ENCODE data around the gene MKLN1.
"Not testable (repeated sequence)": the region's sequence is repeated elsewhere in the genome, so short reads cannot be mapped to it uniquely, and the experiment has no call there.

MKLN1 gene

DNA sequence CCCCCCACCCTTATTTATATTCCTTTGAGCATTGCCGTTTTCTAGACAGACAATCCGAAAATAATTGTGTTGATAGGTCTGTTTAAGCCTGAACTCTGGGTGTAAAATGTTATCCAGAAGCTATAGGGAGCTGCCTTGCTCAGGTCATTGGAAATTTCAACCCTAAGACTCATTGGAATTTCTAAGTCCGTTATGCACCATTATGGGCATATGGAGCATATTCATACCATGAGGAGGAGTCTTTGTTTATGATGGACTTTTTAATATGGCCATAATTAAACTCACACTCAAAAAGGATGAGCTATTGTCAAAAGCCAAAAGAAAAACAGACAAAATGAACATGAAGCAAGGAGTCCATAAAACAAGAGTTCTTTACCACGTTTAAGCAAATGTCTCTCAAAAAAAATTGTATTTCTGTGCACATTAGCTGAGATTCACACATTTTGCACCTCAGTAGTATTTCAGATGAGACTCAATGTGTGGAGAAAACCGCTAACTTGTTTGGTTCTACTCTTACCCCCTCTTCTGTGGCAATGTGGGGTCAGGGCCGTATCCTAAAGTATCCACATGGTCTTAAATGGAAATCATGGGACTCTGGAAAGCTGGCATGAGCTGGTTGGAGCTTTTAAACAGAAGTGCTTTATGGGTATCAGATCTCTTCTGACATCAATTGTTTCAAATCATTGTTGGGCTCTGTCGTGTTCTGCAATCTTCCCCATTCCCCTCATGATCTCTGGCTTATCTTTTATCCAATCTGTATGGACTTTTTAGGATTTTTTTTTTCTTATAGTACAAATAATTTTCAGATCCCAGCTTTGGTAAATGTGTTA lies 168.2 kb downstream of the MKLN1 start:
- FAIRE-seq = no peak
- no peak for DNase-seq (ENCODE audit: insufficient read length, low spot score)

GRCh38 chr7:131497454-131497853 lies 169.8 kb downstream of the MKLN1 start:
- FAIRE-seq (no peak), DNase-seq (ENCODE audit: insufficient read length, low spot score) (no peak)

DNA sequence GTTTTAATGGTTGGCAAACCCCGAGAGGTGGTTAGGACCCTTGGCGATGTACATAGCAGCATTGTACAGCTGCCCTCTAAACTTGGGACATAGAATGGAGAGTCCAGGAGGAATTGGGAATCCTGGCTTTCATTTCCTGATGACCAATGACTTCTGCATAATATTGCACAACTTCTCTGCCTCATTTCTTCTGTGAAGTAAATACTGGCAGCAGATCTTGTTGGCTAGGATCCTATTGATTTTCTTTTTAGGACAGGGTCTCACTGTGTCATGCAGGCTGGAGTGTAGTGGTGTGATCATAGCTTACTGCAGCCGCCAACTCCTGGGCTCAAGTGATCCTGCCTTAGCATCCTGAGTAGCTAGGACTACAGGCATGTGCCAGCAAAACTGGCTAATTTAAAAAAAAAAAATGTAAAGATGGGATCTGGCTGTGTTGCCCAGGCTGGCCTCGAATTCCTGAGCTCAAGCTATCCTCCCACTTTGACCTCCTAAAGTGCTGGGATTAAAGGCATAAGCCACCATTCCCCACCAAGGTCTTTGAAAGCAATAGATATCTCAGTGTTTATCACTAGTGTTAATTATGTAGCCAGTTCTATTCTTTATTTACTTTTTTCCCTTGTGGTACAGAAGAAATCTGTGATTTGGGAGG lies 170.7 kb downstream of the MKLN1 start:
- no peak for FAIRE-seq
- DNase-seq (ENCODE audit: insufficient read length, low spot score) = no peak

- FAIRE-seq = no peak
- no peak for DNase-seq (ENCODE audit: insufficient read length, low spot score)
Measured at GRCh38 chr7:131499801-131500200, 172.1 kb downstream of the MKLN1 start.

DNA sequence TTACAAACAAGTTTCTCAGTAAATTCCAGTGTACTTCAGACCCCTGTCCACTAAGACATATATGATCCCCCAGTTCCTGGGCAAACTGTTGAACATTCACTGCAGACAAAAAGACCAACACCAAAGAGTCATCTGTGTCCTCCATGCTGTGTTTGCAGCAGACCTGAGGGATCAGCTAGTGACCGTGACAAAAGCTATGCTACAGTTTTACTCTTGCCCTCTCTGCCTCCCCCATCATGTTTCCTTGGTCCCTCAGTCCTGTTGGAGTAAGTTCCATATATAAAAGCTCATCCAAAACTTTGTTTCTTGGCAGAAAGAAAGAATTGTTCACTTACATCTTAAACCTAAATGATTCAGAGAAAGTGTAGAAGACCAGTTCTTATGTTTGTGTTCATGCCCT lies 172.7 kb downstream of the MKLN1 start:
- no peak for FAIRE-seq

GRCh38 chr7:131501422-131501821 lies 173.7 kb downstream of the MKLN1 start:
- DNase-seq (ENCODE audit: insufficient read length, low spot score) (no peak), FAIRE-seq (no peak)

More for the DNA sequence above, 172.7 kb downstream of the MKLN1 start:
- no peak for DNase-seq (ENCODE audit: insufficient read length, low spot score)

GRCh38 chr7:131501930-131502685 lies 174.4 kb downstream of the MKLN1 start:
- no peak for FAIRE-seq
- DNase-seq (ENCODE audit: insufficient read length, low spot score) = no peak

DNA sequence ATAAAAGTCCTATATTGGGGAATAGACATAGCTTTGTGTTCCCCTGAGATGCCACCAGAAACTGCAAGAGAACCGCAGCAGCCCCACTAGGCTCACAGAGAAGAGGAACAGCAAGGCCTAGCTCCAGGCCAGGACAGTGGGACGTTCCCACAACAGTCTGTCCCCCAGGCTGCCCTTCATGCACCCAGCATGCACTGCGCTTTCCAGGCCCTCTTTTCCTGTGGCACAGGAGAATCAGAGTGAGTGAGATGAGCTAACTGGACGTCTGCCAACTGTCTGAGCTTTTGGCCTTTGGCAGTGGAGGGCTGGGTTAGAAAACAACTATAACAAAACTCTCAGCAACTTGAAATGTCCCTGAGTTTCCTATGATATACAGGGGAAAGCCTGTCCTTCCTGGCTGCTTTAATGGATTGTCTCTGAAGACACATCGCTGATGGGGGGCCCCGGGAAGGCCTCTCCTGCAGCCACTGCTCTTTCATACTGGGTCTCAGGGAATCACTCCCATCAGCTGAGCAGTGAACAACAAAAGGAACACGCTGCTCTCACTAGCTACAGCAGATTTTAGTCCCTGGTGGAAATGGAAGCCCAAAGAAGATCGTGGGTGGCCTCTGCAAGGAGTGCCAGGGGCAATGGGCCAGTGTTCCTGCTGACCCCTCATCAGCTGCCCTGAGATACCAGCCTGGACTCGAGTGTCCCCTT lies 175.3 kb downstream of the MKLN1 start:
- FAIRE-seq (no peak), DNase-seq (ENCODE audit: insufficient read length, low spot score) (no peak)

DNA sequence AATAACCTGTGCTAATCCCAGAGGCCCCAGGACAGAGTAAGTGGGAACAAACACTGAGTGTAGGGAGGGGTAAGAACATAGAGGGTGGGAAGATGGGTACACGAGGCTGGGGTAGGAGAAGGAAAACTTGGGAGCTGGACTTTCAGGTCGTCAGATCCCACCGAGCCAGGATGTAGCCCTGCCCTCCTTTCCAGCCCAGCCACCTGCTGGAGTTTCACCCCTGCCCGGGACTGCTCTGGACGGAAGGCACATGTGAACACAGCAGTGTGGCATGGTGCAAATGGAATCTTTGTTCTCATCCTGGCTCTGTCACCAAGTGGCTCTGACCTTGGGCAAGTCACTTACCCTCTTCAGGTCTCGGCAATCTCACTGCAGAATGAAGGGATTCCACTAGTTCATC lies 176.0 kb downstream of the MKLN1 start:
- DNase-seq (ENCODE audit: insufficient read length, low spot score) (no peak), FAIRE-seq (no peak)

GRCh38 chr7:131504157-131504899 lies 176.7 kb downstream of the MKLN1 start:
- FAIRE-seq (no peak), DNase-seq (ENCODE audit: insufficient read length, low spot score) (no peak)

DNA sequence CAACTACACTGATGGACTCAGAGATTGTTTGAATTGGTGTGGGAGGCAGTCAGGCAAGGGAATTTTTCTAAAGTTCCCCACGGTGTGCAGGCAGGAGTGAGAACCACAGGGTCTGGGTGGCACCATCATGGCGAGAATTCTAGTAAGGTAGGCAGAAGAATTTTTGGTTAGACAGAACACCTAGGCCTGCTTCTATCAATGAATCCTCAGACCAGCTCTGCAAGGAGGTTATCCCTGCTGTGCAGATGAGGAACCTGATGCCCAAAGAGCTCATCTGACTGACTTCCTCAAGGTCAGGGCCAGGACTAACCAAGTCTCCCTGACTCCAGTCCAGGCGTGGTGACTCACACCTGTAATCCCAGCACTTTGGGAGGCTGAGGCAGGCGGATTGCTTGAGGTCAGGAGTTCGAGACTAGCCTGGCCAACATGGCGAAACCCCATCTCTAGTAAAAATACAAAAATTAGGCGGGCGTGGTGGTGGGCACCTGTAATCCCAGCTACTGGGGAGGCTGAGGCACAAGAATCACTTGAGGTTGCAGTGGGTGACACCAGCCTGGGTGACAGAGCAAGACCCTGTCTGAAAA lies 177.5 kb downstream of the MKLN1 start:
- not testable (repeated sequence) for FAIRE-seq; DNase-seq (ENCODE audit: insufficient read length, low spot score)

DNA sequence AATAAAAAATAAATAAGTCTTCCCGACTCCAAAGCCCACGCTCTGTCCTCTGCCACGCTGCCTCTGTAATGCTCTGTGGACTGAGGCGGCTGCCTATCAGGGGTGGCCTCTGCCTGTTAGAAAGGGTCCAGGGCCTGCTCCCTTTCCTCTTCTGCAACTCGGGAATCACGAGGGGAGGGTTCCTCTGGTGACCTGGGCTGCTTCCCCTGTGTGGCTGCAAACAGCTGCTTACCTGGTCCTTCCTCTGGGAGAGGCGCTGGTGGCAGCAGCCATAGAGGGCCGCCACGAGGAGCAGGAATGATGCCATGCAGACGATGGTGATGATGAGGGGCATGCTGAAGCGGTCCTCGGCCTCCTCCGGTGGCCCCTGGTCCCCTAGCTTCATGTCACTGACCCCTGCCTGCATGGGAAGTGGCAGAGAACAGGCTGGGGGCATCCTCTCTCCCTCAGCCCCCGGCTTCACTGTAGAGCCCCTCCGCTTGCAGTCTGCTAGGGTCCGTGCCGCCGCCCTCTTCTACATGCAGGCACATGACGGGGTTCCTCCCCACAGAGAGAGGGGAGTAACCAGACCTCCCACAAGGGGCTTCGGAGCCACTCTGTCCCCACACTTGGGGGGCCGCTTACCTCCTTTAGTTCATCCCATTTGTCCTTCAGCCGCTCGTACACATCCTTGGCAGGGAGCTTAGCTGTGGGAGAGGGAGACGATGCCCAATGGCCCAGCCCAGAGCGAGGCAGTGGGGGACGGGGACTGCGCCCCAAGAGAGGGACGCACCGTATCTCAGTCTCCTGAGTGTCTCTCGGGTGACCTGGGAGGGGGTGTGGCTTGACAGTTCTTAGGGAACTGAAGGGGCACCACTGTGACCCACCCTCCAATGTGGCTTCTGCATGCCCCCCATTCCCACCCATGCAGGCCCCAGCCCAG lies 178.2 kb downstream of the MKLN1 start:
- no peak for DNase-seq (ENCODE audit: insufficient read length, low spot score)
- no peak for FAIRE-seq

DNA sequence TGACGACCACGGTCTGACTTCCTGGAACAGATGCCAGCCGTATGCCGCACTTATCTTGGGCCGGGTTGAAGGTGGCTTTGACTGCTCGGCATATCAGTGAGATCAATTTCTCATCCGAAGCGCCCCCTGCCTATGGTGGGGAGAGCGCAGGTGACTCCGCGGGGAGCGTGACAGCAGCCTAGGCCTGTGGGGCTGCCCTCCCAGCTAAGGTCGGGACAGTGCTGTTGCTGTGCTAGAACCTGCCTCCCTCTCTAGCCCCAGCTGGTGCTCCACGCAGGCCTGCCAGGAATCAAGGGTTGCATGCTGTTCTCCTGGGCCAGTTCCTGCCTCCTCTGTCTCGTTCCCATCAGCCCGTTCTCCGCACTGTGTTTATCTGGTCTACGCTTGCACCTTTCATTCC lies 178.9 kb downstream of the MKLN1 start:
- FAIRE-seq = no peak
- DNase-seq (ENCODE audit: insufficient read length, low spot score) = no peak

GRCh38 chr7:131507592-131508331 lies 180.1 kb downstream of the MKLN1 start:
- FAIRE-seq (no peak), DNase-seq (ENCODE audit: insufficient read length, low spot score) (peak; percentile 47)

- DNase-seq (ENCODE audit: insufficient read length, low spot score) (no peak), FAIRE-seq (no peak)
Measured at GRCh38 chr7:131508754-131509486, 181.2 kb downstream of the MKLN1 start.

DNA sequence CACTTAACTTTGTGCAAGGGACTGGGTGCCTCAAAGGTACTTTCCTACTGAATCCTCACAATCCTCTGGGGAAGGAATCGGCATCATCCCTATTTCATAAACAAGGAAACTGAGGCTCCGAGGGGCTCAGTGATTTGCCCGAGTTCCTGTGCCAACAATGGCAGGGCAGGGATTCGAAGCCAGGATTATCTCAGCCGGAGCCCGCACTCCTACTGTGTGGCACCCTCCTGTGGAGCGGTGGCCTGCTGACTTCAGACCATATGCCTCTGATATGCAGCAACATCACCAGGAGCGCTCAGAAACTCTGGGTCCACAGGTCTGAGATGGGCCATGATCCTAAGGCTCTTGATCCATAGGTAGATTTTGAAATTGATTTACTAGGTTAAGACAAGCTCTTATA lies 182.1 kb downstream of the MKLN1 start:
- DNase-seq (ENCODE audit: insufficient read length, low spot score) (no peak), FAIRE-seq (no peak)

DNA sequence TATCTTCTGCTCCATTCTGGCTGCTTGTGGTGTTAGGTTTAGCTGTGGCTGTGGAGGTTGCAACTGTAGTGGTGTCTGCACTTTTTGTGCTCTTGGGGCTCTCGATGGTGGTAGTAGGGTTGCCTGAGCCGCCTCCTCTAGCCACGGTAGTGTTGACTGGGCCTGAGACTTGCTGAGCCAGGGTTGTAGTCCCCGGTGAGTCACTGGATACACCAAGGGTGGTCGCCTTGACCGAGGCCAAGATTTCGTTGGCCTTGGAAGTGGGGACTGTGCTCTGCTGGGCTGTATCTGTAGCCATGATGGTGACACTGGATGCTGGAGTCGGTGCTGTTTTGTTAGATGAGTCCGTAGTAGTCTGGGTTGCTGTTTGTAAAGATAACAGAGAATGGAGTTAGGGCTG lies 183.4 kb downstream of the MKLN1 start:
- DNase-seq (ENCODE audit: insufficient read length, low spot score) (no peak), FAIRE-seq (no peak)
